ENCODE data around the gene SERPINF2.
"Not testable (repeated sequence)": the region's sequence is repeated elsewhere in the genome, so short reads cannot be mapped to it uniquely, and the experiment has no call there.

The SERPINF2 gene

DNA sequence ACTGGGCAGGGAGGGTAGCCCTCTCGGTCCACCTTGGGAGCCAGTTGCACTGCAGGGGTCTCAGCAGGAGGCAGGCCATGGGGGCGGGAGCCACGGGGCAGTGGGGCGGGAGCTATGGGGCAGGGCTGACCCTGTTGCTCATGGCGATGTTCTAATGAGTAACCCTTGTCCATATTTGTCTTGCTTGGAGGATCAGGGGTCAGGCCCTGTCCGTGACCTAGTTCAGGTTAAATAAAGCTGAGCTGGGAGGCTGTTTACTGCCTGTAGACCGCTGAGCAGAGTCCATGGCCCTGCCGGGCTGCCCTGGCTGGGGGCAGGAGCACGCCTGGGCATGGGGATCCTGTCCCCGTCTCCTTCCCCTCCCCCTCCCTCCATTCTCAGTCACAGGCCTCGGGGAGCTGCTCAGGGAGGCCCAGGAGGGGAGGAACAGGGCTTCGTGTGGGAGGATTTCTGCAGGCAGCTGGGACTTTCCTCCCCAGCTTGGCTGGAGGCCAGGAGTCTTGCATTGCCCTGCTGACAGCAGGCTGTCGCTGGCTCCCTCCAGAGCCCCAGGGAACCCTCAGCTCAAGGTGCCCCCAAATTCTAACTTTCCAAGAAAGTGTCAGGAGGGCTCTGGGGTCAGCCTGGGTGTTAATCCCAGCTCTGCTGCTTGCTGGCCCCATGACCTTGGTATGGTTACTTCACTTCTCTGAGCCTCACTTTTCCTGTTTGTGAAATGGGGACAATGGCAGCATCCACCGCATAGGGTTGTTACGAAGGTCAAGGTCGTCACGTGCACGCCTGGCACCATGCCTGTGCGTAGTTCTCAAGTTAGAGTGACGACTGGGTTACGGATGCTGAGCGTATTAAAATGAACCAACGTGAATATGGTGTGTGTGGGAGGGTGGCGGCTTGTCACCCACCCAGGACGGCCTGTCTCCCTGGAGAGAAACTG, 6.1 kb upstream of the SERPINF2 start:
- Histone ChIP-seq H3K4me1 (ENCODE audit: insufficient read depth, low read length) (peaks cover 6% of the 10 kb centered on the region; the same call in 1 of the 2 replicates), H3K9me3 (ENCODE audit: control insufficient read depth, insufficient read depth, low read length) (no peaks in the 10 kb centered on the region), H3K9ac (ENCODE audit: low read depth, low read length) (no peak overlapping the region), H3K36me3 (ENCODE audit: insufficient read depth, low read length) (no peaks in the 10 kb centered on the region)

DNA sequence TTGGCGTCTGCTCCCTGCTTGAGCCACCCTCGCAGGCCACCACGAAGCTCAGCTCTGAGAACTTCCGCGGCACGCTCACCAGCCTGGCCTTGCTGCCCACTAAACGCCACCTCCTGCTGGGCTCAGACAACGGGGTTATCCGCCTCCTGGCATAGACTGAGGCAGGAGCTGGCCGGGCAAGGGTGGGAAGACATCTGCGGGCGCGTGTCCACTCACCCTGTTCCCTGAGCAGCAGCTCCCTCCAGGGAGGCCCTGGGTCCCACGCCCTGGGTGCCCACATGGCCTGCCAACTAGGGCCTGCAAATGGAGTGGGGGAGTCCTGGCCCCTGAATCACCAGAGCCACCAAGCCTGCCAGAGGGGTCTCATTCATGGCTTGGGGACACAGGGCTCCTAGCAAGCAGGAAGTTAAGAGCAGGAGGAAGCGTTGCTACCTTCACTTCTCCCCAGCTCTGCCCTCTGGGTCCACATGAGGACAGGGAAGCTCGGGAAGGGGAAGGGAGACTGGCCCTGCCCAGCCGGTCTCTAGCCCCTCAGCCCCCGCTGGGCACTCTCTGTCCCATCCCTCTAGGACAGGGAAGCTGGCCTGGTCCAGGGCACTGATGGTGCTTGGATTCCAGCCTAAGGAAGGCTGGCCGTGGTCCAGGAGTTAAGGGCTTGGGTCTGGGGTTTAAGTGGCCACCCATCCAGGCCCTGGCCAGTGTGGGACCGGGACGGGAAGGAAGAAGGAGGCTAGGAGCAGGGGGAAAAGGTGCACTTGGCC, 5.0 kb upstream of the SERPINF2 start:
- peaks cover 6% of the 10 kb centered on the region; the same call in 1 of the 2 replicates for H3K4me1 ChIP-seq (ENCODE audit: insufficient read depth, low read length)
- no peaks in the 10 kb centered on the region for H3K36me3 ChIP-seq (ENCODE audit: insufficient read depth, low read length)
- H3K9me3 ChIP-seq (ENCODE audit: control insufficient read depth, insufficient read depth, low read length) = no peaks in the 10 kb centered on the region
- H3K9ac ChIP-seq (ENCODE audit: low read depth, low read length) = no peak overlapping the region

DNA sequence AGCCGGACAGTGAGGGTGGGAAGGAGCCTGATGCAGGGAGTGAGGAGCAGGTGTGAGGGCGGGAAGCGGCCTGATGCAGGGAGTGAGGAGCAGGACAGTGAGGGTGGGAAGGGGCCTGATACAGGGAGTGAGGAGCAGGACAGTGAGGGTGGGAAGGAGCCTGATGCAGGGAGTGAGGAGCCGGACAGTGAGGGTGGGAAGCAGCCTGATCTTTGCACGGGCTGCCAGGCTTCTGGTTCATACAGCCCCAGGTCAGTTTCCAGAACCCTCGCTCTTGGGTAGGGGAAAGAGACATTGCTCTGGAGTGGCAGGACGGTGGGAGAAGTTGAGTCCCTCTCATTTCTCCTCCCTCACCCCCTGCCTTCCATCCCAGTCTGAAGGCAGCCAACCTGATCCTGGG, 772 bp upstream of the SERPINF2 start:
- H3K9me3 ChIP-seq (ENCODE audit: control insufficient read depth, insufficient read depth, low read length); H3K9ac ChIP-seq (ENCODE audit: low read depth, low read length); H3K36me3 ChIP-seq (ENCODE audit: insufficient read depth, low read length); H3K4me1 ChIP-seq (ENCODE audit: insufficient read depth, low read length): not testable (repeated sequence)

DNA sequence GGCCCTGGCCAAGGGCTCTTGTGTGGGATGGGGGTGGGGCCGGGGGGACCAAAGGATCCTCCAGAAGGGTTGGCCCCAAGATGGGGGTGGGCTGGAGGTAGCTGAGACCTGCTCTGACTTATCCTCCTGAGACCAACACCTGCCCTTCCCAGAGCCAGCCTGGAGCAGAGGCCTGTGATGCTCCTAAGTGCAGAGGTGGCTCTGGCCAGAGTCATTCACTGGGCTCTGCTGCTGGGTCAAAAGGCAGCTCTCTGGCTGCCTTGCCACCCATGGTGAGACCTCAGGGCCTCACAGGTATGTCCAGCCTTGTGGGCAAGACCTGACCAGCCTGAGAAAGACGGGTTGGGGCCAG, 393 bp downstream of the SERPINF2 start:
- Histone ChIP-seq H3K4me1 (ENCODE audit: insufficient read depth, low read length) (peaks cover 3% of the 10 kb centered on the region; the same call in 1 of the 2 replicates), H3K9me3 (ENCODE audit: control insufficient read depth, insufficient read depth, low read length) (no peaks in the 10 kb centered on the region), H3K9ac (ENCODE audit: low read depth, low read length) (no peak overlapping the region), H3K36me3 (ENCODE audit: insufficient read depth, low read length) (no peaks in the 10 kb centered on the region)

DNA sequence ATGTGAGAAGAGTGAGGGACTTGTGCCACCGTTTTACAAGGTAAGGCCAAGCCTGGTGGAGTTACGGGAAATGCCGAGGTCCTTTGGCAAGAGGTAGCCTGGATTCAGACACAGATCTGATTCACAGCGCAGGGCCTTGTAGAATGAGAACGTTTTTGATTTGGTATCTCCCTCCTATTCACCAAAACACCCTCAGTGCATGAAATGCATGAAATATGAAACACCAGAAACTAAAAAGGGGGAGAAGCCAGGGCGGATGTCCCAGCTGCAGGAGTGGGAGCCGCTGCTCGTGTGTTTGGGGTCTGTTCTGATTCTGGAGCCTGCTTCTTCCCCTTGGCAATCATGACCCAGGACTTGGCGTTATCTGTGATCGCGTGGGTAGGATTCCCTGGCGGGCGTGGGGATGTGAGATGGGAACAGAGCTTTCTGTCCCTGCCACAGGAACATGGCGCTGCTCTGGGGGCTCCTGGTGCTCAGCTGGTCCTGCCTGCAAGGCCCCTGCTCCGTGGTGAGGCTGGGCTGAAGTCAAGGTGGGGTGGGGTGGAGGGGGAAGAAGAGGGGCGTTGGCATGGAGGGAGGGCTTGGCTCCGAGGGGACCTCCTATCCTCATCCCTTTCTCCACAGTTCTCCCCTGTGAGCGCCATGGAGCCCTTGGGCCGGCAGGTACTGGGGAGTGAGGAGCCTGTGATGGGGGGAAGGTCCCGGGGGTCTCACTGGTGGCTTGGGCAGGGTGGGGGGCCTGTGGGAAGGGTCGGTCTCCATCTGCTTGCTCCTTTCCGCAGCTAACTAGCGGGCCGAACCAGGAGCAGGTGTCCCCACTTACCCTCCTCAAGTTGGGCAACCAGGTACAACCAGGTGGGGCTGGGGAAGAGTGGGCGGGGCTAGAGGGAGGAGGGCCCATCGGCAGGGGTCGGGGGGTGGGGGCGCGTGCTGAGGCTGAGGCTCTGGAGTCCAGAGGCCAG, 2.2 kb downstream of the SERPINF2 start:
- Histone ChIP-seq H3K36me3 (ENCODE audit: insufficient read depth, low read length) (no peaks in the 10 kb centered on the region), H3K9me3 (ENCODE audit: control insufficient read depth, insufficient read depth, low read length) (no peaks in the 10 kb centered on the region), H3K4me1 (ENCODE audit: insufficient read depth, low read length) (peaks cover 3% of the 10 kb centered on the region; the same call in 1 of the 2 replicates), H3K9ac (ENCODE audit: low read depth, low read length) (no peak overlapping the region)

DNA sequence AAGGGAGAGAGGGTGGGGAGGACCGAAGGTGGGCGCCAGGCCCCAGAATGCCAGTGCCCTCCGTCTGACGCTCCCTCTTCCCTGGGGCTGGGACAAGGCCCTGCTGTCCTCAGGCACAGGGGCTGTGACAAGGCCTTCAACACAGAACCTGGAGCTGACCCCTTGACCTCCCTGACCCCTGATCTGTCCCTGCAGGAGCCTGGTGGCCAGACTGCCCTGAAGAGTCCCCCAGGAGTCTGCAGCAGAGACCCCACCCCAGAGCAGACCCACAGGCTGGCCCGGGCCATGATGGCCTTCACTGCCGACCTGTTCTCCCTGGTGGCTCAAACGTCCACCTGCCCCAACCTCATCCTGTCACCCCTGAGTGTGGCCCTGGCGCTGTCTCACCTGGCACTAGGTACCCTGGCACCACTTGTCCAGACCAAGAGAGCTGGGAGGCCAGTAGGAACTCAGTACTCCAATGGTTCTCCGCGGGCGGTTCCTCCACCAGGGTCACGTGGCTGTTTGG, 2.9 kb downstream of the SERPINF2 start:
- Histone ChIP-seq H3K36me3 (ENCODE audit: insufficient read depth, low read length) (no peaks in the 10 kb centered on the region), H3K9ac (ENCODE audit: low read depth, low read length) (no peak overlapping the region), H3K9me3 (ENCODE audit: control insufficient read depth, insufficient read depth, low read length) (no peaks in the 10 kb centered on the region), H3K4me1 (ENCODE audit: insufficient read depth, low read length) (peaks cover 3% of the 10 kb centered on the region; the same call in 1 of the 2 replicates)

DNA sequence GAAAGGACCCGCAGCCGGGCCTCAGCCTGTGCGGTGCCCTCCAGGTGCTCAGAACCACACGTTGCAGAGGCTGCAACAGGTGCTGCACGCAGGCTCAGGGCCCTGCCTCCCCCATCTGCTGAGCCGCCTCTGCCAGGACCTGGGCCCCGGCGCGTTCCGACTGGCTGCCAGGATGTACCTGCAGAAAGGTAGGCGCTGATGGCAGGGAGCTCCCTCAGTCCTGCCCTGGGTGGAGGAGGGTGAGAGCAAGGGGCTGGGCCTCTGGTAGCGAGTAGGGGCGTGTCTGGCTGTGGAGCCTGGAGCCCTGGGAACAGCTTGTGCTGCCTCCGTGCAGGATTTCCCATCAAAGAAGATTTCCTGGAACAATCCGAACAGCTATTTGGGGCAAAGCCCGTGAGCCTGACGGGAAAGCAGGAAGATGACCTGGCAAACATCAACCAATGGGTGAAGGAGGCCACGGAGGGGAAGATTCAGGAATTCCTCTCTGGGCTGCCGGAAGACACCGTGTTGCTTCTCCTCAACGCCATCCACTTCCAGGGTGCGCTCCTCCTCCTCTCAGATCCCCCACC, 4.4 kb downstream of the SERPINF2 start:
- Histone ChIP-seq H3K9me3 (ENCODE audit: control insufficient read depth, insufficient read depth, low read length) (no peaks in the 10 kb centered on the region), H3K36me3 (ENCODE audit: insufficient read depth, low read length) (no peaks in the 10 kb centered on the region), H3K4me1 (ENCODE audit: insufficient read depth, low read length) (peaks cover 3% of the 10 kb centered on the region; the same call in 1 of the 2 replicates), H3K9ac (ENCODE audit: low read depth, low read length) (no peak overlapping the region)

DNA sequence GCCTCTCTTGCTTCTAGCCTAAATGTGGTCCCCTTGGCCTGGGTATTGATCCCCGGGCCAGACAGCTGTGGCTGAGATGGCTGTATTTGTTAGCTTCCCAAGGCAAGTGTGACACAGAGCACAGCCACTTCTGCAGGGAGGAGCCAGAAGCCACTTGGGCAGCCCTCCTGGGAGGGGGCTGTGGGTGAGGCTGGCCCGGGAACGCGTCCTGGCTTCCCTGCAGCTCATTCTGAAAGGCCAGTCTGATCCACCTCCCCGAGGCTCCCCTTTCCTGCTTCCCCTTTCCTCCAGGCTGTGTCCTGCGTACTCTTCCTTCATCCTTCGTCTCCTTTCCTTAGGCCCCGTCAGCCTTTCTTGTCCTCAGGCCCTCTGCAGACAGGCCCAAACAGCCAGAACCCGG, 8.0 kb downstream of the SERPINF2 start:
- no peak overlapping the region for H3K9ac ChIP-seq (ENCODE audit: low read depth, low read length)
- peaks cover 3% of the 10 kb centered on the region; the same call in 1 of the 2 replicates for H3K4me1 ChIP-seq (ENCODE audit: insufficient read depth, low read length)
- H3K36me3 ChIP-seq (ENCODE audit: insufficient read depth, low read length) = no peaks in the 10 kb centered on the region
- H3K9me3 ChIP-seq (ENCODE audit: control insufficient read depth, insufficient read depth, low read length) = no peaks in the 10 kb centered on the region

DNA sequence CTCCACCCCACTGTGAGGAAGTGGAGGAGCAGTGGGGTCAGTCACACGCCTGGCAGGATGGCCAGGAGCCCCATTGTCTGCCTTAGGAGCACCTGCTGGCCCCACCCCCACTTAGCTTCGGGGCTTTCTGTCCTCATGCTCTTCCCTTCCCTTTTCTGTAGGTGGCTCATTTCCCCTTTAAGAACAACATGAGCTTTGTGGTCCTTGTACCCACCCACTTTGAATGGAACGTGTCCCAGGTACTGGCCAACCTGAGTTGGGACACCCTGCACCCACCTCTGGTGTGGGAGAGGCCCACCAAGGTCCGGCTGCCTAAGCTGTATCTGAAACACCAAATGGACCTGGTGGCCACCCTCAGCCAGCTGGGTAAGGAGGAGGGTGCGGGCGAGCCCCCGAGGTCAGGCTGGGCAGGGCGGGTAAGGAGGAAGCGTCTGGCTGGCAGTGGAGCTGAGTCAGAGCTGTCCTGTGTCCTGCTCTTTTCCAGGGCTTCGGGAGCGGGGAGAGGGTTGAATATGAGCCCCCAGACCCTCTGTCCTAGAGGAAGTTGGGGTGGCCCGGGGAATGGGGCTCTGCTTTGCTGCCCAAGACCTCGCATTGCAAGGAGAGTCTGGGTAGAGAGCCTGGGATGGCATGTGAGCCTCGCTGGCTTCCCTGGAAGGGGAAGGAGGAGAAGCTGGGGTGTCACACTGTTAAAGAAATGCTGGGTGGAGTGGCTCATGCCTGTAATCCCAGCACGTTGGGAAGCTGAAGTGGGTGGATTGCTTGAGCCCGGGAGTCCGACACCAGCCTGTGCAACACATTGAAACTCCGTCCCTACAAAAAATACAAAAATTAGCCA, 10.0 kb downstream of the SERPINF2 start:
- no peaks in the 10 kb centered on the region; the same call in 1 of the 2 replicates for H3K4me1 ChIP-seq (ENCODE audit: insufficient read depth, low read length)
- no peaks in the 10 kb centered on the region for H3K9me3 ChIP-seq (ENCODE audit: control insufficient read depth, insufficient read depth, low read length)
- peak overlapping the region; percentile 8; the same call in 1 of the 2 replicates for H3K9ac ChIP-seq (ENCODE audit: low read depth, low read length)
- H3K36me3 ChIP-seq (ENCODE audit: insufficient read depth, low read length) = no peaks in the 10 kb centered on the region

DNA sequence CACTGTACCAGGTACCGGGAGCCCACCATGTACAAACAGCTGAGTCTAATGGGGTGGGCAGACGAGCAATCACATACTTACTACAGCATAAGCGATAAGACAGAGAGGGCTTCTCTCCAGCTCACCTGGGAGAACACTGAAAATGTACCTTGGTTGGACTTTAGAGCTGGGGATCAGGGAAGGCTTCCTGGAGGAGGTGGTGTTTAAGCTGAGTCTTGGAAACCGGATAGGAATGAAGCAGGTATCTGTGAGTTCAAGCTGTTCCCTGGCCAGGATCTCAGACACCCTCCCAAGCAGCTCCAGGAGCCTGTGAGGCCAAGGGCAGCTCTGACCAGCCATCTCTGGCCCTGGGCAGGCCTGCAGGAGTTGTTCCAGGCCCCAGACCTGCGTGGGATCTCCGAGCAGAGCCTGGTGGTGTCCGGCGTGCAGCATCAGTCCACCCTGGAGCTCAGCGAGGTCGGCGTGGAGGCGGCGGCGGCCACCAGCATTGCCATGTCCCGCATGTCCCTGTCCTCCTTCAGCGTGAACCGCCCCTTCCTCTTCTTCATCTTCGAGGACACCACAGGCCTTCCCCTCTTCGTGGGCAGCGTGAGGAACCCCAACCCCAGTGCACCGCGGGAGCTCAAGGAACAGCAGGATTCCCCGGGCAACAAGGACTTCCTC, 11.2 kb downstream of the SERPINF2 start:
- Histone ChIP-seq H3K9ac (ENCODE audit: low read depth, low read length) (no peak overlapping the region), H3K9me3 (ENCODE audit: control insufficient read depth, insufficient read depth, low read length) (no peaks in the 10 kb centered on the region), H3K4me1 (ENCODE audit: insufficient read depth, low read length) (no peaks in the 10 kb centered on the region; the same call in 1 of the 2 replicates), H3K36me3 (ENCODE audit: insufficient read depth, low read length) (no peaks in the 10 kb centered on the region)

DNA sequence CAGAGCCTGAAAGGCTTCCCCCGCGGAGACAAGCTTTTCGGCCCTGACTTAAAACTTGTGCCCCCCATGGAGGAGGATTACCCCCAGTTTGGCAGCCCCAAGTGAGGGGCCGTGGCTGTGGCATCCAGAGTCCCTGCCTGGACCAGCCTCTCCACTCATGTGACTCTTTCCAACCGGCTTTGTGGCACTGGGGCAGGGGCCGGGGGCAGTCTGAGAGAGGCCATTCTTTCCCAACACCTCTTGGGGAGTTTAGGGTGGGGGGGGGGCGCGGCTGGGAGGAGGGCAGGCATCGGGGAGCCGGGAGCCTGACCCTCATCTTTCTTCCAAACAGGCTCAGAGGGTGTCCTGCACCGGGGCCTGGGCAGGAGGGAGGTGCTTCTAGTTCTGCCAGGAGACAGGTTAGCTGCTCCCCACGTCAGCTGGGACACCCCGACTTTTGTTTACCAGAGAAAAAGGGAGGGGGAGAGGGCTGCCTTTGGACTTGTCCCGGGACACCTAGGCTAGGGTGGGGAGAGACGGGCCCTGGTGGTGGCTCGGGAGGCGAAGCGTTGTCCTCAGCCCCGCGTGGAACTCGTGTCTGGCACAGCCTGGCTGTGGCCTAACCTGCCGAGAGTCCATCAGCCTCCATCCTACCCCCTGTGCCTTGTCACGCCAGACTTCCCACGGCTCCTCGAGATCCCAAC, 11.9 kb downstream of the SERPINF2 start:
- Histone ChIP-seq H3K9me3 (ENCODE audit: control insufficient read depth, insufficient read depth, low read length) (no peaks in the 10 kb centered on the region), H3K4me1 (ENCODE audit: insufficient read depth, low read length) (no peaks in the 10 kb centered on the region; the same call in 1 of the 2 replicates), H3K36me3 (ENCODE audit: insufficient read depth, low read length) (no peaks in the 10 kb centered on the region), H3K9ac (ENCODE audit: low read depth, low read length) (no peak overlapping the region)

DNA sequence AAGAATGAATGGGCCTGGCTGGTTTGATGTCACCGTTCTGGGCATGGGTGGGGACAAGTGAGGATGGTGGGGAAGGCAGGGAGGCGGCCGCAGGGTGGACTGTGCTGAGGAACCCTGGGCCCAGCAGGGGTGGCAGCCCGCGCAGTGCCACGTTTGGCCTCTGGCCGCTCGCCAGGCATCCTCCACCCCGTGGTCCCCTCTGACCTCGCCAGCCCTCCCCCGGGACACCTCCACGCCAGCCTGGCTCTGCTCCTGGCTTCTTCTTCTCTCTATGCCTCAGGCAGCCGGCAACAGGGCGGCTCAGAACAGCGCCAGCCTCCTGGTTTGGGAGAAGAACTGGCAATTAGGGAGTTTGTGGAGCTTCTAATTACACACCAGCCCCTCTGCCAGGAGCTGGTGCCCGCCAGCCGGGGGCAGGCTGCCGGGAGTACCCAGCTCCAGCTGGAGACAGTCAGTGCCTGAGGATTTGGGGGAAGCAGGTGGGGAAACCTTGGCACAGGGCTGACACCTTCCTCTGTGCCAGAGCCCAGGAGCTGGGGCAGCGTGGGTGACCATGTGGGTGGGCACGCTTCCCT, 12.7 kb downstream of the SERPINF2 start:
- Histone ChIP-seq H3K9me3 (ENCODE audit: control insufficient read depth, insufficient read depth, low read length) (no peaks in the 10 kb centered on the region), H3K9ac (ENCODE audit: low read depth, low read length) (no peak overlapping the region), H3K36me3 (ENCODE audit: insufficient read depth, low read length) (no peaks in the 10 kb centered on the region), H3K4me1 (ENCODE audit: insufficient read depth, low read length) (no peaks in the 10 kb centered on the region; the same call in 1 of the 2 replicates)
